Activated CD8-positive, alpha-beta T cell treated with anti-CD3 and anti-CD28 coated beads, Interleukin-2, amount 10 ng/mL, durations not matched to agents 7 days and 5 days (primary cell): ENCODE data around the gene C1orf198. TPM values are rescaled to one million over a fixed set of nuclear protein-coding genes. Genes with fewer than 3 reads are reported as not detected.

ENCODE experiments used
- ATAC-seq: fragments of 150-1000 bp; cut with Tn5 transposase; one replicate; pipeline ENCODE4 v1.10.0; 2021; ENCODE audit warnings: moderate library complexity
- CTCF ChIA-PET: fragments of 350-600 bp; sonication (Branson Sonifier 250); formaldehyde crosslinking; loops from one replicate; lab custom pipeline; 2021; ENCODE audit warnings: antibody characterized with exemption; lab: Charles Lee
- POLR2A ChIA-PET: fragments of 350-600 bp; sonication (Branson Sonifier 250); formaldehyde crosslinking; loops from one replicate; lab custom pipeline; 2021; ENCODE audit warnings: antibody characterized with exemption; lab: Charles Lee
- DNase-seq: peaks from one replicate; pipeline ENCODE4 v3.0.0-alpha.2; 2020
- H3K27ac Mint-ChIP-seq: one replicate; pipeline ENCODE4 v1.8.0; 2021; ENCODE audit warnings: mild to moderate bottlenecking, mixed read lengths
- H3K27me3 Mint-ChIP-seq: one replicate; pipeline ENCODE4 v1.8.0; 2021; ENCODE audit warnings: low read depth, mixed read lengths
- H3K36me3 Mint-ChIP-seq: one replicate; pipeline ENCODE4 v1.8.0; 2021; ENCODE audit warnings: low read depth, mixed read lengths
- H3K4me1 Mint-ChIP-seq: one replicate; pipeline ENCODE4 v1.8.0; 2021; ENCODE audit warnings: low read depth, mixed read lengths
- H3K4me3 Mint-ChIP-seq: one replicate; pipeline ENCODE4 v1.8.0; 2021; ENCODE audit warnings: mild to moderate bottlenecking, mixed read lengths
- H3K9me3 Mint-ChIP-seq: one replicate; pipeline ENCODE4 v1.8.0; 2022; ENCODE audit warnings: mixed read lengths; ENCODE audit not compliant: insufficient read depth
- total RNA-seq, 2 experiments: library from RNA; stranded (reverse); gene quantifications; one replicate each; pipeline ENCODE4 v1.2.3, GENCODE V29; 2021

C1orf198 gene
- total RNA-seq, 2 experiments from 2014 or later, result 2.5 to 2.6 TPM

- ATAC-seq, result no peak
- no peaks in the 10 kb centered on the region for H3K27me3 Mint-ChIP-seq
- H3K4me1 Mint-ChIP-seq, result no peaks in the 10 kb centered on the region
- no peak overlapping the region for H3K27ac Mint-ChIP-seq
- no peaks in the 10 kb centered on the region for H3K36me3 Mint-ChIP-seq
- CTCF ChIA-PET, result no interaction called here
- no peak for DNase-seq
- H3K9me3 Mint-ChIP-seq, result no peaks in the 10 kb centered on the region
- POLR2A ChIA-PET, result no interaction called here
- H3K4me3 Mint-ChIP-seq, result no peak overlapping the region
Measured at GRCh38 chr1:230844561-230844960, 23.8 kb downstream of the C1orf198 start.

- CTCF ChIA-PET, result no interaction called here
- H3K4me3 Mint-ChIP-seq, result no peak overlapping the region
- no peak overlapping the region for H3K27ac Mint-ChIP-seq
- DNase-seq, result no peak
- POLR2A ChIA-PET, result no interaction called here
- H3K9me3 Mint-ChIP-seq, result no peaks in the 10 kb centered on the region
- H3K36me3 Mint-ChIP-seq, result no peaks in the 10 kb centered on the region
- no peaks in the 10 kb centered on the region for H3K4me1 Mint-ChIP-seq
- ATAC-seq, result no peak
- no peaks in the 10 kb centered on the region for H3K27me3 Mint-ChIP-seq
Measured at GRCh38 chr1:230843503-230844309, 24.6 kb downstream of the C1orf198 start.

- no peak for ATAC-seq
- Mint-ChIP-seq H3K27me3 (no peaks in the 10 kb centered on the region), H3K4me1 (no peaks in the 10 kb centered on the region), H3K9me3 (no peaks in the 10 kb centered on the region), H3K36me3 (no peaks in the 10 kb centered on the region), H3K27ac (no peak overlapping the region), H3K4me3 (no peak overlapping the region)
- ChIA-PET POLR2A (no interaction called here), CTCF (no interaction called here)
- no peak for DNase-seq
Measured at GRCh38 chr1:230842801-230843200, 25.5 kb downstream of the C1orf198 start.

- no peaks in the 10 kb centered on the region for H3K36me3 Mint-ChIP-seq
- DNase-seq (no peak), ATAC-seq (no peak)
- CTCF ChIA-PET, result no interaction called here
- H3K4me3 Mint-ChIP-seq, result no peak overlapping the region
- POLR2A ChIA-PET, result no interaction called here
- H3K4me1 Mint-ChIP-seq, result no peaks in the 10 kb centered on the region
- H3K27ac Mint-ChIP-seq, result no peak overlapping the region
- H3K27me3 Mint-ChIP-seq, result peaks cover 4% of the 10 kb centered on the region
- no peaks in the 10 kb centered on the region for H3K9me3 Mint-ChIP-seq
Measured at GRCh38 chr1:230839173-230839572, 29.1 kb downstream of the C1orf198 start.

DNA sequence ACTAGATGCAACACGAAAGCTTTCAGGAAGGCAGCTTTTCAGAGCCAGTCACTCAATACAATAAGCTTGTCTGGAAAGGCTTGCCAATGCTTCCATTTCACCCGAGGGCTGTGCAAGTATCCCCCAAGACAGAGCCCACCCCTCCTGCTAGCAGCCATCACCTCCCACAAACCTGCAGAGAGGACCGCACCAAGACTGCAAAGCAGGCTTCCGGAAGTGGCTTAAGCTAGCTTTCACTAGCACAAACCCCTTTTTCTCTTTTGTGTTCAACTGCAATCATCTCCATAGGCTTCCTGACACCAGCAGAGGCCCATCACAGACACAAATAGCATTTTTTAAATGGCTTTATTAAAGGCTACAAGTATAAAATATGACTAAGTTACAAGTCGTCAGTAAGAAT is 31.5 kb downstream of the C1orf198 start:
- no peaks in the 10 kb centered on the region for H3K9me3 Mint-ChIP-seq

DNA sequence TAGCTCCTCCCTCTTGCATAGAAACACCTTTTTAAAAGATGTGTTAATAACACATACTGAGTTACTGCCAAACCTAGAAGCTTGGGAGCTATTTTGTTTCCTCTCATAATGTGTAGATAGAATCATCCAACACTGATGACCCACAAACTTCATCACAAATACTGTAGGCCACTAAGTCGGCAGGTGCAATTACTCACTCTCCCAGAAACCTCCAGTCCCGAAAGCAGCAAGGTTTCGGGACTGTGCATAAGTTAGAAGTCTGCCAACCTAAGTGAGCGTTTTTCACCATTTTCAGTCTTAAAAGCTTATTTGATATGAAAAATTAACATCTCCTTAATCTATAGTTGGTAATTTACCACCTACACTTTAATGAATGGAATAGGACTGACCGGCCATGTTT is 32.0 kb downstream of the C1orf198 start:
- ATAC-seq (no peak), DNase-seq (no peak)
- ChIA-PET POLR2A (no interaction called here), CTCF (no interaction called here)
- H3K27ac Mint-ChIP-seq, result no peak overlapping the region
- H3K4me1 Mint-ChIP-seq, result no peaks in the 10 kb centered on the region
- H3K9me3 Mint-ChIP-seq, result no peaks in the 10 kb centered on the region
- peaks cover 11% of the 10 kb centered on the region for H3K27me3 Mint-ChIP-seq
- H3K36me3 Mint-ChIP-seq, result no peaks in the 10 kb centered on the region
- H3K4me3 Mint-ChIP-seq, result no peak overlapping the region

More for the DNA sequence above, 31.5 kb downstream of the C1orf198 start:
- H3K27me3 Mint-ChIP-seq, result peaks cover 11% of the 10 kb centered on the region
- ChIA-PET CTCF (no interaction called here), POLR2A (no interaction called here)
- no peak for ATAC-seq
- DNase-seq, result no peak
- H3K36me3 Mint-ChIP-seq, result no peaks in the 10 kb centered on the region
- no peaks in the 10 kb centered on the region for H3K4me1 Mint-ChIP-seq
- no peak overlapping the region for H3K4me3 Mint-ChIP-seq
- no peak overlapping the region for H3K27ac Mint-ChIP-seq

GRCh38 chr1:230834292-230834691 is 34.0 kb downstream of the C1orf198 start:
- Mint-ChIP-seq H3K36me3 (no peaks in the 10 kb centered on the region), H3K4me3 (no peak overlapping the region), H3K27me3 (peaks cover 13% of the 10 kb centered on the region), H3K27ac (no peak overlapping the region), H3K9me3 (no peaks in the 10 kb centered on the region), H3K4me1 (no peaks in the 10 kb centered on the region)
- ChIA-PET POLR2A (no interaction called here), CTCF (no interaction called here)
- DNase-seq, result no peak
- no peak for ATAC-seq

DNA sequence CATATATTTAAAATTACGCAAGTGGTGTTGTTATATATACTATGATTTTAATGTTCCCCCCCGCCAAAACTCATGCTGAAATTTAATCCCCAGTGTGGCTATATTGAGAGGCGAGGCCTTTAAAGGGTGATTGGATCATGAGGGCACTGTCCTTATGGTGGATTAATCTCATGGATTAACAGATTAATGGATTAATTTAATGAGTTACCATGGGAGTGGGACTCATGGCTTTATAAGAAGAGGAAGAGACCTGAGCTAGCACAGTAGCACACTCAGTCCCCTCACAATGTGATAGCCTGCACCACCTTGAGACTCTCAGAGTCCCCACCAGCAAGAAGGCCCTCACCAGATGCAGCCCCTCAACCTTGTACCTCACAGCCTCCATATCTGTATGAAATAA is 34.8 kb downstream of the C1orf198 start:
- DNase-seq (no peak), ATAC-seq (no peak)
- Mint-ChIP-seq H3K27ac (no peak overlapping the region), H3K27me3 (peaks cover 13% of the 10 kb centered on the region), H3K36me3 (no peaks in the 10 kb centered on the region), H3K9me3 (no peaks in the 10 kb centered on the region), H3K4me1 (no peaks in the 10 kb centered on the region), H3K4me3 (no peak overlapping the region)
- ChIA-PET POLR2A (no interaction called here), CTCF (no interaction called here)

DNA sequence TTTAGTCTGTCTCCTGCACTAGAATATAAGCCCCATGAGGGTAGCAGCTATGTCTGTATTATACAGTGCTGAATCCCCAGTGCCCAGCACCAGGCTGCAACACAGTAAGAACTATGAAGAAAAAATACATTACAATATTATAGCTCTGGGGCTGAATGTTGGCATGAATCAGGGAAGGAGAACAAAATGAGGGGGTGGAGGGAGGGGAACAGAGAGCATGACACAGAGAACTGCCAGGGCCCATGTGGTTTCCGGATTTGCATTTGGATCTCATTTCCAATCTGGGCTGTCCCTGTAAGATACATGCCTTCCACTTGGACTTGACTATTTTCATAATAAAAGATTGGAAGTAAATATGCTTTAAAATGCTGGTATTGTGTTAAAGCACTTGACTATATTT is 35.8 kb downstream of the C1orf198 start:
- peaks cover 13% of the 10 kb centered on the region for H3K27me3 Mint-ChIP-seq
- no peaks in the 10 kb centered on the region for H3K9me3 Mint-ChIP-seq
- no peak overlapping the region for H3K4me3 Mint-ChIP-seq
- H3K27ac Mint-ChIP-seq, result no peak overlapping the region
- no peak for DNase-seq
- H3K4me1 Mint-ChIP-seq, result no peaks in the 10 kb centered on the region
- ATAC-seq, result no peak
- CTCF ChIA-PET, result no interaction called here
- POLR2A ChIA-PET, result no interaction called here
- no peaks in the 10 kb centered on the region for H3K36me3 Mint-ChIP-seq

- POLR2A ChIA-PET, result no interaction called here
- CTCF ChIA-PET, result no interaction called here
- Mint-ChIP-seq H3K9me3 (no peaks in the 10 kb centered on the region), H3K4me1 (no peaks in the 10 kb centered on the region), H3K27me3 (peaks cover 13% of the 10 kb centered on the region), H3K36me3 (no peaks in the 10 kb centered on the region), H3K4me3 (no peak overlapping the region), H3K27ac (no peak overlapping the region)
- no peak for DNase-seq
- no peak for ATAC-seq
Measured at GRCh38 chr1:230831771-230832170, 36.5 kb downstream of the C1orf198 start.

GRCh38 chr1:230828421-230828820 is 39.9 kb downstream of the C1orf198 start:
- no peaks in the 10 kb centered on the region for H3K36me3 Mint-ChIP-seq
- POLR2A ChIA-PET, result no interaction called here

GRCh38 chr1:230827801-230828200 is 40.5 kb downstream of the C1orf198 start:
- DNase-seq, result no peak
- ChIA-PET POLR2A (no interaction called here), CTCF (no interaction called here)
- Mint-ChIP-seq H3K27me3 (peaks cover 7% of the 10 kb centered on the region), H3K27ac (no peak overlapping the region), H3K4me3 (no peak overlapping the region), H3K4me1 (no peaks in the 10 kb centered on the region), H3K36me3 (no peaks in the 10 kb centered on the region), H3K9me3 (no peaks in the 10 kb centered on the region)
- no peak for ATAC-seq

More at GRCh38 chr1:230828421-230828820, 39.9 kb downstream of the C1orf198 start:
- H3K27ac Mint-ChIP-seq, result no peak overlapping the region
- ATAC-seq (no peak), DNase-seq (no peak)
- CTCF ChIA-PET, result no interaction called here
- no peaks in the 10 kb centered on the region for H3K4me1 Mint-ChIP-seq
- H3K9me3 Mint-ChIP-seq, result no peaks in the 10 kb centered on the region
- peaks cover 7% of the 10 kb centered on the region for H3K27me3 Mint-ChIP-seq
- H3K4me3 Mint-ChIP-seq, result no peak overlapping the region
